ENCODE measurements around the gene RFX1.
A peak's percentile ranks its signal among the peaks of the same experiment; 100 is the strongest.
"Not testable (repeated sequence)": the region's sequence is repeated elsewhere in the genome, so short reads cannot be mapped to it uniquely, and the experiment has no call there.

Gene RFX1

GRCh38 chr19:14006085-14006765, at the start of gene RFX1:
TSS of gene RFX1 (minus strand) at chr19:14006320. CDS start at chr19:13993843, 12,477 bp downstream.
- DNase-seq: peak; percentile 93 to 100 (median 99)

GRCh38 chr19:14055396-14055795, 49.3 kb upstream of the RFX1 start:
- DNase-seq: no peak

DNA sequence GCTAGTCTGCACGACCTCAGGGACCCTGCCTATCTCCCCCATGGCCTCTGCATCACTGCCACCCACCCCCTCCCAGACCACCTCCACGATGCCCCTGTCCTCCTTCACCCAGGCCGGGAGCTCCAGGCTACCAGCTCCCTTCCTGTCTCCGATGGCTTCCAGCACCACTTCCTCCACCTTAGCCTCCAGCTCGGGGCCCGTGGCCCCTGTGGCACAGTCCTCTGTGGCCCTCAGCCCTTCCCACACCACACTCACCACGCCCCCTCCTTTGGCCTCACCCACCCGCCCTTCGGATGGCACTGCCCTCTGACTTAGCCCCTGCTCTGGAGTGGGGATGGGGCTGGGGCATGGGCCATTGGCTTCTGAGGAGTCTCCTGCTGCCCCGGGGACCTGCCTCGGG, 48.6 kb upstream of the RFX1 start:
- no peak for DNase-seq

DNA sequence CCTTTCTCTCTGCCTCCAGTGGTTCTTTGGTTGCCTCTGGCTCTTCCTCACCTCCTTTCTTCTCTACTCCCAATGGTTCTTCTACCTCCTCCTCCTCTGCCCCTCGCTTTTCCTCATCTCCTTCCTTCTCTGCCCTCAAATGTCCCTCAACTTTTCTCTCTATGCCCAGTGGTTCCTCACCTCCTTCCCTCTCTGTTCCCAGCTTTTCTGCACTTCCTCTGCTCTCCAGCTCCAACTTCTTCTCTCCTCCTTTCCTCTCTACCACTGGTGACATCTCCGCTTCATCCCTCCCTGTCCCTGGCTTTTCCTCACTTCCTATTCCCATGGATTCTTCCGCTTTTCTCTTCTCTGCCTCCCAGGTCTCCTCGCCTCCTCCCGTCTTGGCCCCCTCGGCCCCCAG, 48.0 kb upstream of the RFX1 start:
- no peak for DNase-seq

DNA sequence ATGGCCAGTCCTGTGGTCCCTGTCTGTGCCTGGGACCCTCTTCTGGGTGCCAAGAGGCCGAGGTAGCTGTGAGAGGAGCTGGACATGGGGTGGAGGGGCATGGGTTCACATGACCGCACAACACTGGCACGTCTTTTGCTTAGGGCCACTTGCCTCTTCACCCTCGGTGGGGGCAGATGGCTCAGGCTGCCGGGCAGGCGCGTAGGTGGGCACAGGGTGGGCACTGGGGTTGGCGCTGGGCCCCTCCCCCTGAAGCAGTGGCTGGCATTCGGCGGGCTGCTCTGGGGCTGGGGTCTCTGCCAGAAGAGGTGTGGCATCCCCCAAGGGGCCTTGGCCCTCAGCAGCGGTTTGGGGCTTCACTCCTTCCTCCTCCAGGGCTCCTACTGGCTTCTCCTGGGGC, 47.4 kb upstream of the RFX1 start:
- DNase-seq: no peak

- no peak for DNase-seq
Measured at GRCh38 chr19:14053032-14053431, 46.9 kb upstream of the RFX1 start.

GRCh38 chr19:14052470-14052869, 46.4 kb upstream of the RFX1 start:
- no peak for DNase-seq

DNA sequence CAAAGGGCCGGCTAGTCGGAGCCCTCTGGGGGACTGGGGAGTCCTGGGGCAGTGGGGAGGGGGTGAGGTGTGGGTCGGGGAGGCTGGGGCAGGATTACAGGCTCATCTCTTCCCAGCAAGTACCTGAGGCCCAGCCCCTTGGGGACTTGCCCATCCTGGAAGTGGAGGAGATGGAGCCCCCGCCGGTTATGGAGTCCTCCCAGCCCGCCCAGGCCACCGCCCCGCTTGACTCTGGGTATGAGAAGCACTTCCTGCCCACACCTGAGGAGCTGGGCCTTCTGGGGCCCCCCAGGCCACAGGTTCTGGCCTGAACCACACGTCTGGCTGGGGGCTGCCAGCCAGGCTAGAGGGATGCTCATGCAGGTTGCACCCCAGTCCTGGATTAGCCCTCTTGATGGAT, 45.9 kb upstream of the RFX1 start:
- no peak for DNase-seq

DNA sequence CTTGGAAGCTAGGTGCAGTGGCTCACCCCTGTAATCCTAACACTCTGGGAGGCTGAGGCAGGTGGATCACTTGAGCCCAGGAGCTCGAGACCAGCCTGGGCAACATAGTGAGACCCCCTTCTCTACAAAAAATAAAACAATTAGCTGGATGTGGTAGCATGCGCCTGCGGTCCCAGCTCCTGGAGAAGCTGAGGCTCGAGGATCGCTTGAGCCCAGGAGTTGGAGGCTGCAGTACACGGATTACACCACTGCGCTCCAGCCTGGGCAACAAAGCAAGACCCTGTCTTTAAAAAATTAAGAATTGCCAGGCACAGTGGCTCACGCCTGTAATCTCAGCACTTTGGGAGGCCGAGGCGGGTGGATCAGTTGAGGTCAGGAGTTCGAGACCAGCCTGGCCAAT, 44.8 kb upstream of the RFX1 start:
- not testable (repeated sequence) for DNase-seq

- DNase-seq: no peak
Measured at GRCh38 chr19:14050512-14050911, 44.4 kb upstream of the RFX1 start.

DNA sequence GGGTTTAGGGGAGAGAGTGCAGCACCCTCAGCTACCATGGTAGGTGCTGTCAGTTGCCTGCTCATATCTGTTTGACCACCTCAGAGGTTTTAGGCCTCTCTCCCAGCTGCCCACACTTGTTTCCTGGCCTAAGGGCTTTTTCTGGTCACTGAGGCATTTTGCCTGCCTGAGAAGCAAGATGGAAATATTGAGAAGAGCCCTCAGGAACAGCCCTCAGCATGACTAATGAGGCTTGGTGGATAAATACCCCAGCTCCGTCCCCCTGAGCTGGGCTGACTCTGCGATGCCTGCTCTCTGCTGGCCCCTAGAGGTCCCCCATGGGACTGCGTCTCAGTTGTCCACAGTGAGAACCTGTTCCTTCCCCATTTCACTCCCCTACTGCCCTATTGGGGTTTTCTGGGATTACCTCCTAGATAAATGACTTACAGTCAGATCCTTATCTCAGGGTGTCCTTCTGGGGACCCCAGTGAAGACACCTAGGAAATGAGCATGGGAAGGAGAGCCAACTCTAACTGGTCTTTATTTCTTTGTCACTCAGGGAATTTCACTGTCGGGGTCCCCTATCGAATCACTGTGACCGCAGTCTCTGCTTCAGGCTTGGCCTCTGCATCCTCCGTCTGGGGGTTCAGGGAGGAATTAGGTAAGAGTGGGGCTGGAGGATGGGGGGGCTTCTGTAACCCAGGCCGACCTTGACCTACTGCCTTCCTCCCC, 42.5 kb upstream of the RFX1 start:
- DNase-seq: peak in 4 of 56 donors; percentile 0 to 35 (median 12)

DNA sequence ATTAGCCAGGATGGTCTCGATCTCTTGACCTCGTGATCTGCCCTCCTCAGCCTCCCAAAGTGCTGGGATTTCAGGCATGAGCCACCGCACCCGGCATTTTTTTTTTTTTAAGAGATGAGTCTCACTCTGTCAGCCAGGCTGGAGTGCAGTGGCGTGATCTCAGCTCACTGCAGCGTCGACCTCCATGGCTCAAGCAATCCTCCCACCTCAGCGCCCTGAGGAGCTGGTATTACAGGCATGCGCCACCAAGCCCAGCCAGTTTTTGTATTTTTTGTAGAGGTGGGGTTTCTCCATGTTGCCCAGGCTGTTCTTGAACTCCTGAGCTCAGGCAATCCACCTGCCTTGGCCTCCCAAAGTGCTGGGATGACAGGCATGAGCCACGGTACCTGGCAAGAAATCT, 41.7 kb upstream of the RFX1 start:
- not testable (repeated sequence) for DNase-seq

- DNase-seq: peak in 13 of 56 donors; percentile 9 to 40 (median 18)
Measured at GRCh38 chr19:14042659-14043608, 36.8 kb upstream of the RFX1 start.

- no peak for DNase-seq
Measured at GRCh38 chr19:14039181-14039580, 33.1 kb upstream of the RFX1 start.

GRCh38 chr19:14035706-14036105, 29.6 kb upstream of the RFX1 start:
- no peak for DNase-seq

GRCh38 chr19:14035159-14035558, 29.0 kb upstream of the RFX1 start:
- DNase-seq: not testable (repeated sequence)

DNA sequence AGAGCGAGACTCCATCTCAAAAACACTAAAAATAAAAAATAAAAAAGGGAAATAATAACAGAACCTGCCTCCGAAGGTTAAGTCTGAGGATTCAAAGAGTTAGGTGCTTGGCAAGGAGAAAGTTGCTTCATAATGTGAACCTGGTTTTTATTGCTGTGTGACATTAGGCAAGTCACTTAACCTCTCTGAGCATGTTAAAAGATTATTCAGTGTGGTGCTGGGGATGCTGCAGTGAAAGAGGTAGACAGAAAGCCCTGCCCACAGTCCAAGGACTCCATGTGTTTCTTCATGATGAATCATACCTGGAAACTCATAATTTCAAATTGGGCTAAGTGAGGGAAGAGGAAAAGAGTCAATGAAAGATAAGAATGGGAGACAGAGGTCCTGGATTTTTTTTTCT, 27.8 kb upstream of the RFX1 start:
- DNase-seq: no peak

DNA sequence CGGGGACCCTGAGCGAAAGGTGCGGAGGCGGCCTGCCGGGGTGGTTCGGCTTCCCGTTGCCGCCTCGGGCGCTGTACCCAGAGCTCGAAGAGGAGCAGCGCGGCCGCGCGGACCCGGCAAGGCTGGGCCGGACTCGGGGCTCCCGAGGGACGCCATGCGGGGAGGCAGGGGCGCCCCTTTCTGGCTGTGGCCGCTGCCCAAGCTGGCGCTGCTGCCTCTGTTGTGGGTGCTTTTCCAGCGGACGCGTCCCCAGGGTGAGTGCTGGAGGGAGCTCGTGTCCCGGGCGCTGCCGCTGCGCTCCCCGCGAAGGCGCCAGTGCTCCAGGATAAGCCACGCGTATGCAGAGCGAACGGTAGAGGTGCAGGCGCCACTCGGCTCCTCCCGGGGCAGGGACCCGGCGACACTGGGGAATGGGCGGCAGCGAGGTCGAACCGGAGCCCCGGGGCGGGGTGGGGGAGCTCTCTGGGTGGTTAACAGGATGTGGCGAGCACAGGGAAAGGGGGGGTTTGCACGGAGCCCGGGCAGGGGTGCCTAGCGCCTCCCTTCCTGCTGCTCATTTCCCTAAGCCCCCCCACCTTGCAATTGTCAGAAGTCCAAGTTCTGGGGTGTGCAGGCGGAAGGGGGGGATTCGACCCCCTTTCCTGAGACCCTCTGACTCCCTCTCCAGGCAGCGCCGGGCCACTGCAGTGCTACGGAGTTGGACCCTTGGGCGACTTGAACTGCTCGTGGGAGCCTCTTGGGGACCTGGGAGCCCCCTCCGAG, 25.8 kb upstream of the RFX1 start, which contains the start of gene IL27RA:
TSS of gene IL27RA (plus strand) at position 44 of the 762 bp plus-strand sequence. CDS start at position 155, 111 bp downstream.
- DNase-seq: peak in 28 of 56 donors; percentile 6 to 57 (median 26)

- DNase-seq: no peak
Measured at GRCh38 chr19:14030997-14031718, 25.0 kb upstream of the RFX1 start.

DNA sequence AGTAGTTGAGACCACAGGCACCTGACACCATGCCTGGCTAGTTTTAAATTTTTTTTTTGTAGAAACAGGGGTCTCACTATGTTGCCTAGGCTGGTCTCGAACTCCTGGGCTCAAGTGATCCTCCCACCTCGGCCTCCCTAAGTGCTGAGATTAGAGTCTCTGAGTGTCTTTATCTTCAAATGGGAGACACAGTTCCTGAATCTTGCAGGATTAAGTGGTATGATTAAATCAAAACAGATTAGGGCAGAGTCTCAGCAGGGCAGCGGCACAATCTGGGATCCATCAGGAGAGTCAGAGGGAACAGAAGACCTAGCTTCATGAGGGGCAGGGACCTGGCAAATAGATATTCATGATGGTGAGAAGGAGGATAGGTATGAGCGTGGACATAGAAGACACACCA, 22.8 kb upstream of the RFX1 start:
- no peak for DNase-seq
